ENCODE measurements around the gene NAT8L. TPM values are rescaled to one million over a fixed set of nuclear protein-coding genes. Genes with fewer than 3 reads are reported as not detected.

Gene NAT8L
- total and polyA plus RNA-seq, 2 experiments from 2014 or later = 1.5 to 2.7 TPM

- no peaks in the 10 kb centered on the region for H3K36me3 ChIP-seq (replicated peaks; ENCODE audit: insufficient read depth, low read depth)
- H3K9me2 ChIP-seq (replicated peaks; ENCODE audit: insufficient read depth) = no peaks in the 10 kb centered on the region
- no peak overlapping the region for H3K4me3 ChIP-seq
- no peaks in the 10 kb centered on the region for H3K79me2 ChIP-seq
- H2AFZ ChIP-seq = no peak overlapping the region
- no peak overlapping the region for H3K27ac ChIP-seq
- TF ChIP-seq EZH2phosphoT487 (IDR thresholded peaks at IDR 0.05; ENCODE audit: low read depth, severe bottlenecking, unreplicated experiment) = no peak
- no peak for TF ChIP-seq CTCF (IDR thresholded peaks at IDR 0.05; ENCODE audit: poor library complexity)
- no peak for TF ChIP-seq EZH2 (IDR thresholded peaks at IDR 0.05; ENCODE audit: borderline replicate concordance)
- 90% methylated on average over 8 of the region's 8 CpGs for WGBS (ENCODE audit: low lambda C conversion rate, missing lambda C conversion rate)
- H3K4me2 ChIP-seq = no peak overlapping the region
- no peaks in the 10 kb centered on the region for H3K9me3 ChIP-seq (ENCODE audit: low read depth)
- H4K20me1 ChIP-seq (ENCODE audit: insufficient read depth, poor library complexity, severe bottlenecking) = no peaks in the 10 kb centered on the region
- no peak for DNase-seq (ENCODE audit: low spot score)
- H3K4me1 ChIP-seq (ENCODE audit: insufficient read depth) = no peaks in the 10 kb centered on the region
- no peaks in the 10 kb centered on the region for H3K27me3 ChIP-seq
These were observed 26.4 kb downstream of the NAT8L start for GRCh38 chr4:2085496-2085901.

GRCh38 chr4:2087170-2087569 lies 28.0 kb downstream of the NAT8L start:
- no peaks in the 10 kb centered on the region for H3K27me3 ChIP-seq
- DNase-seq (ENCODE audit: low spot score) = no peak
- no peak overlapping the region for H3K4me2 ChIP-seq
- H3K9me3 ChIP-seq (ENCODE audit: low read depth) = no peaks in the 10 kb centered on the region
- H3K36me3 ChIP-seq (replicated peaks; ENCODE audit: insufficient read depth, low read depth) = no peaks in the 10 kb centered on the region
- H3K9me2 ChIP-seq (replicated peaks; ENCODE audit: insufficient read depth) = no peaks in the 10 kb centered on the region
- no peak overlapping the region for H3K27ac ChIP-seq
- H4K20me1 ChIP-seq (ENCODE audit: insufficient read depth, poor library complexity, severe bottlenecking) = no peaks in the 10 kb centered on the region
- TF ChIP-seq EZH2phosphoT487 (IDR thresholded peaks at IDR 0.05; ENCODE audit: low read depth, severe bottlenecking, unreplicated experiment) (no peak), CTCF (IDR thresholded peaks at IDR 0.05; ENCODE audit: poor library complexity) (no peak)
- H3K79me2 ChIP-seq = no peaks in the 10 kb centered on the region
- H3K4me1 ChIP-seq (ENCODE audit: insufficient read depth) = no peaks in the 10 kb centered on the region
- H2AFZ ChIP-seq = no peak overlapping the region
- H3K4me3 ChIP-seq = no peak overlapping the region

GRCh38 chr4:2089222-2089621 lies 30.1 kb downstream of the NAT8L start:
- H3K27ac ChIP-seq = no peak overlapping the region
- H3K79me2 ChIP-seq = no peaks in the 10 kb centered on the region
- no peaks in the 10 kb centered on the region for H3K27me3 ChIP-seq
- no peaks in the 10 kb centered on the region for H3K4me1 ChIP-seq (ENCODE audit: insufficient read depth)
- H4K20me1 ChIP-seq (ENCODE audit: insufficient read depth, poor library complexity, severe bottlenecking) = no peaks in the 10 kb centered on the region
- no peaks in the 10 kb centered on the region for H3K9me3 ChIP-seq (ENCODE audit: low read depth)
- no peak overlapping the region for H2AFZ ChIP-seq
- TF ChIP-seq EZH2phosphoT487 (IDR thresholded peaks at IDR 0.05; ENCODE audit: low read depth, severe bottlenecking, unreplicated experiment) (no peak), EZH2 (IDR thresholded peaks at IDR 0.05; ENCODE audit: borderline replicate concordance) (no peak), CTCF (IDR thresholded peaks at IDR 0.05; ENCODE audit: poor library complexity) (no peak)
- 67% methylated on average over 1 of the region's 1 CpG for WGBS (ENCODE audit: low lambda C conversion rate, missing lambda C conversion rate)
- no peak for DNase-seq (ENCODE audit: low spot score)
- H3K4me2 ChIP-seq = no peak overlapping the region
- no peaks in the 10 kb centered on the region for H3K36me3 ChIP-seq (replicated peaks; ENCODE audit: insufficient read depth, low read depth)
- H3K4me3 ChIP-seq = no peak overlapping the region
- H3K9me2 ChIP-seq (replicated peaks; ENCODE audit: insufficient read depth) = no peaks in the 10 kb centered on the region

- Histone ChIP-seq H3K4me2 (no peak overlapping the region), H3K4me3 (no peak overlapping the region), H4K20me1 (ENCODE audit: insufficient read depth, poor library complexity, severe bottlenecking) (no peaks in the 10 kb centered on the region), H3K9me3 (ENCODE audit: low read depth) (no peaks in the 10 kb centered on the region), H3K9me2 (replicated peaks; ENCODE audit: insufficient read depth) (no peaks in the 10 kb centered on the region), H3K27me3 (no peaks in the 10 kb centered on the region), H3K27ac (no peak overlapping the region), H2AFZ (no peak overlapping the region), H3K79me2 (no peaks in the 10 kb centered on the region), H3K36me3 (replicated peaks; ENCODE audit: insufficient read depth, low read depth) (no peaks in the 10 kb centered on the region), H3K4me1 (ENCODE audit: insufficient read depth) (no peaks in the 10 kb centered on the region)
- DNase-seq (ENCODE audit: low spot score) = no peak
- TF ChIP-seq CTCF (IDR thresholded peaks at IDR 0.05; ENCODE audit: poor library complexity) (no peak), EZH2phosphoT487 (IDR thresholded peaks at IDR 0.05; ENCODE audit: low read depth, severe bottlenecking, unreplicated experiment) (no peak), EZH2 (IDR thresholded peaks at IDR 0.05; ENCODE audit: borderline replicate concordance) (no peak)
- 85% methylated on average over 1 of the region's 1 CpG for WGBS (ENCODE audit: low lambda C conversion rate, missing lambda C conversion rate)
These were observed 31.5 kb downstream of the NAT8L start for GRCh38 chr4:2090642-2091041.
